ENCODE results near the gene USF3. TPM values are rescaled to one million over a fixed set of nuclear protein-coding genes. Genes with fewer than 3 reads are reported as not detected.

USF3 gene
- total RNA-seq (2012; rRNA removed) = 5.2 and 6.1 TPM in 2 replicates
- polyA plus RNA-seq (2012; rRNA removed) = 2.8 and 3.0 TPM in 2 replicates
- 0.74 and 0.76 TPM in 2 replicates for polyA plus RNA-seq (2012; cell fraction: cytosol; rRNA removed)
- 0.59 and 3.7 TPM in 2 replicates for polyA plus RNA-seq (2012; cell fraction: nucleus; rRNA removed; ENCODE audit: low replicate concordance)
- Bru-seq, nascent RNA = percentile 76 among the genes with signal in this experiment
- percentile 75 among the genes with signal in this experiment for BruChase-seq, experiment 1, labeled RNA remaining after a 6-hour chase
- percentile 91 among the genes with signal in this experiment for BruChase-seq, experiment 2, labeled RNA remaining after a 2-hour chase
- long read RNA-seq, partial matches to known transcripts = 2 of 2 reads
- long read RNA-seq, other reads (novel, unspliced or antisense) = 0 of 2 reads

- intact Hi-C loops (cut with micrococcal nuclease) = no loop called here
- in situ Hi-C loops (cut with MboI; ENCODE audit: low sequenced_read_pairs) = no loop called here
Observed at GRCh38 chr3:113695786-113696645, at the start of gene USF3. USF3 (minus strand) TSS chr3:113696642; CDS start chr3:113674878, 21,764 bp downstream.

More at GRCh38 chr3:113695786-113696645, at the start of gene USF3:
- Histone ChIP-seq H2BK20ac (ENCODE audit: low read depth, low read length) (peak within 1 kb of the TSS; percentile 69; the same call in 1 of the 2 replicates), H3K23ac (ENCODE audit: low read depth, low read length) (peak within 1 kb of the TSS; percentile 99), H3K14ac (replicated peaks; ENCODE audit: low read depth, low read length) (peak within 1 kb of the TSS; percentile 100), H3K56ac (ENCODE audit: extremely low read depth, insufficient read depth, low read length) (peak within 1 kb of the TSS; percentile 96), H3K36me3 (ENCODE audit: control insufficient read depth, insufficient read depth, low read length) (no peaks in the 10 kb centered on the region), H3K27me3 (ENCODE audit: control insufficient read depth, insufficient read depth, low read length) (no peaks in the 10 kb centered on the region), H3K4me2 (ENCODE audit: low read depth, low read length) (peak within 1 kb of the TSS; percentile 99), H2AK9ac (replicated peaks; ENCODE audit: low read depth, low read length, poor library complexity) (peak within 1 kb of the TSS; percentile 98), H3K4ac (ENCODE audit: low read depth, low read length) (peak within 1 kb of the TSS; percentile 99), H4K5ac (ENCODE audit: low read depth, low read length) (peak within 1 kb of the TSS; percentile 94), H2AK5ac (ENCODE audit: low read depth, low read length) (peak within 1 kb of the TSS; percentile 78; the same call in 1 of the 2 replicates), H3K4me3 (ENCODE audit: insufficient read depth, low read depth, low read length) (peak within 1 kb of the TSS; percentile 95), H2BK15ac (ENCODE audit: low read depth, low read length) (peak within 1 kb of the TSS; percentile 95), H3K18ac (ENCODE audit: low read depth, low read length) (peak within 1 kb of the TSS; percentile 83), H4K20me1 (ENCODE audit: insufficient read depth, low read length) (no peaks in the 10 kb centered on the region), H3K79me1 (ENCODE audit: low read depth in 1 of 2, low read length in 2 of 2) (peaks cover 24 to 49% of the 10 kb centered on the region in 2 experiments), H2BK120ac (ENCODE audit: low read depth, low read length) (peak within 1 kb of the TSS; percentile 96), H3K9ac (ENCODE audit: low read depth, low read length) (peak within 1 kb of the TSS; percentile 96), H4K91ac (ENCODE audit: insufficient read depth, low read depth, low read length) (peak within 1 kb of the TSS; percentile 95), H2AFZ (replicated peaks; ENCODE audit: low read length, poor library complexity) (peak within 1 kb of the TSS; percentile 96), H3K4me1 (ENCODE audit: control insufficient read depth, insufficient read depth, low read length) (peaks cover 4% of the 10 kb centered on the region), H3K27ac (ENCODE audit: insufficient read depth, low read length) (peak within 1 kb of the TSS; percentile 97), H4K8ac (ENCODE audit: low read depth in 2 of 2, low read length in 2 of 2) (peak within 1 kb of the TSS; percentile 90 to 99), H3K9me1 (ENCODE audit: insufficient read depth, low read length) (peaks cover 3% of the 10 kb centered on the region), H2BK5ac (ENCODE audit: low read depth, low read length, poor library complexity, severe bottlenecking) (peak within 1 kb of the TSS; percentile 98), H3K9me3 (ENCODE audit: control insufficient read depth, insufficient read depth, low read length) (no peaks in the 10 kb centered on the region)
- ChIA-PET POLR2A (ENCODE audit: unreplicated experiment) (no interaction called here), CTCF (interaction anchor here (1.1 kb wide), 1 partner anchor 69 kb away, joined by 3 read pairs; no protein-coding TSS in a partner anchor)
- ATAC-seq (ENCODE audit: low read depth) = peak; percentile 81
- 0 out of 2 replicates have a peak, but pooled peaks have one; percentile 43 for TF ChIP-seq POLR2A (IDR thresholded peaks at IDR 0.05; ENCODE audit: low read depth, low read length)
- no peak for TF ChIP-seq FOS (IDR thresholded peaks at IDR 0.05; ENCODE audit: low read depth, low read length)
- no TSS peak for BruUV-seq (replicated peaks)
- DNase-seq = peak; percentile 44
- dilution Hi-C loops (cut with HindIII; ENCODE audit: low sequenced_read_pairs, unreplicated experiment) = no loop called here
- 0% methylated on average over 19 of the region's 75 CpGs; no CpG with 5 or more reads in 1 of the 2 experiments for WGBS, 2 experiments (ENCODE audit: extremely low coverage in 2 of 2, insufficient read length in 1 of 2)
